HG02763 (cell line): ENCODE results near the gene GPR17.

Experiments
- ATAC-seq: cut with Tn5 transposase; IDR thresholded peaks from one replicate; pipeline ENCODE4 v1.9.1; 2021; ENCODE audit warnings: mild to moderate bottlenecking, moderate library complexity; ENCODE audit not compliant: unreplicated experiment

GPR17 gene

DNA sequence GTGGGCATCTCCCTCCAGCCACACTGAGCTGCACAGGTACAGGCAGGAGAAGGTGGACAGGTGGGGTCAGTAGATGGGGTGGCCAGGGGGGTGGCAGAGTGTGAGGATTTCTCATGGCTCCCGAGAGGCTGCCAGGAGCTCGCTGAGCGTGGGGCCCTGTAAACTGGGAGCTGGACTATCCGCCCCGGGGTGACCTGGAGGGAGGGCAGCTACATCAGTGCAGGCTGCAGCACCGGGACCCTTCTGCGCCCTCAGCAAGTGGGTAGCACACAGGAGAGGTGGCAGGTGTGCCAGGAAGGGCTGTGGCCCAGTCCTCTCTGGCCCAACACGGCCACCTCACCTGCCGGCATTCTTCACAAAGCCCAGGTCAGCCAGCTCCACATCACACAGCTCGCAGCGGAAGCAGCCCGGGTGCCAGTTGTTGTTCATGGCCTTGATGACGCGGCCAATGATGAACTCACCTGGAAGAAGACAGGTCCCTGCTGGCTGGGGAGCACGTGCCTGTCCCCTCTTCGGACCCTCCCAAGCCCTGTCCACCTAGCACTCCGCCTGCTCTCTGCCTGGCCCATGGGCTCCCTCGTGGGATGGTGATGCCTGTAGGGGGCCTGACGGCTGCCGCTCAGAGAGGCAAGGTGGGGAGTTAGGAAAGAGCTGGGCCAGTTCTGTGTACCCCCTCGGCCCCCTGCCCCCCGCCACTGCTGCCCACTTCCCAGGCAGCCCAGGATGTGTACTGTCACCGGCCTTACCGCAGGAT lies 8.3 kb downstream of the GPR17 start:
- no peak for ATAC-seq

DNA sequence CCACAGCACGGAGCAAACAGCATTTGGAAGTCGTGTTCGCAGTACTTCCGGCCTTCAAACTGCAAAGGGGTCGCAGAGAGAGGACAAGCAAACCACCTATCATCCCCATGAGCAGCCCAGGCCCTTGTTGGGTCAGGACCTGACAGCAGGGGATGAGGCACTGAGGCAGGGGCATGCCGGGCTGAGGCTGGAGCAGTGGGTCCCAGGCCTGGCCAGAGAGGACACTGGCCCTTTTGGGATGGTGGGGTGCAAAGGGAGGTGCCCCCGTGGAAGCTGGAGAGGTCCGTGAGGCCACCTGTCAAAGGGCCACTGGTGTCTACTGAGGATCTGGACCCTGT lies 8.9 kb downstream of the GPR17 start:
- ATAC-seq = no peak

DNA sequence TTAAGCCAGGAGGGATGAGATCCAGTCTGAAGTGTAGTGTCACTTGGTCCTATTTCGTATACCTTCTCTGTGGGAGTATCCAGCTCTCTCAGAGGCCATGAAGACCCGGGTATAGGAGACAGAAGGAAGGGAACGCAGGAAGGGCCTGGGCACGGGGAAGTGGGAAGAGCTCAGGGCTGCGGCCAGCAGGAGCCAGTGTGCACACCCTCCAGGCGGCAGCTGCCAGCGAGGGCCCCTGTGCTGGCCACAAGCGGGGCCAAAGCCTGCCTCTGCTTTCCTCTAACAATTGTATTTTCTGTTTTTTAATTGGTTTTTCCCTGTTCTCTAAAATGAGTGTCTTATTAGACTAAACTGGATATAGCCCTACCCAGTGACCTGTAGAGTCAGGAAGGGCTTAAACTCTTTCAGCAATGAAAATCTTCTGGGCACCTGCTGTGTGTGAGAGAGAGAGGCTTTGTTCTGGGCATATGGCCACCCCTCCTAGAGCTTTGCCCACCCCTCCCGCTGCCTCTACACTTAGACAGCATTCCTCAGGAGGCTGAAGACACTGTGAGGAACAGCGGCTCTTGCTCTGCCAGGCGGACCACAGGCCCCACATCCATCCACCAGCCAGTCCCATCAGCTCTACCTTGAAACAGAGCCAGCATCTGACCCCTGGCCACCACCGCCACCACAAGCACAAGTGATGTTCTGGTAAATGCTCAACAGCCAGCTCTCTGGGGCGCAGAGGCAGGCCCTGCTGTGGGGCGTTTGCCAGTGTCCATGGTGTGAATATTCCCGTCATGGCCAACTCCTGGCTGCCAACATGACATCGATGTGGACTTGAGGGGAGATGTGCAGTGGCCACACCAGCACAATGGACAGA lies 9.5 kb downstream of the GPR17 start:
- no peak for ATAC-seq

DNA sequence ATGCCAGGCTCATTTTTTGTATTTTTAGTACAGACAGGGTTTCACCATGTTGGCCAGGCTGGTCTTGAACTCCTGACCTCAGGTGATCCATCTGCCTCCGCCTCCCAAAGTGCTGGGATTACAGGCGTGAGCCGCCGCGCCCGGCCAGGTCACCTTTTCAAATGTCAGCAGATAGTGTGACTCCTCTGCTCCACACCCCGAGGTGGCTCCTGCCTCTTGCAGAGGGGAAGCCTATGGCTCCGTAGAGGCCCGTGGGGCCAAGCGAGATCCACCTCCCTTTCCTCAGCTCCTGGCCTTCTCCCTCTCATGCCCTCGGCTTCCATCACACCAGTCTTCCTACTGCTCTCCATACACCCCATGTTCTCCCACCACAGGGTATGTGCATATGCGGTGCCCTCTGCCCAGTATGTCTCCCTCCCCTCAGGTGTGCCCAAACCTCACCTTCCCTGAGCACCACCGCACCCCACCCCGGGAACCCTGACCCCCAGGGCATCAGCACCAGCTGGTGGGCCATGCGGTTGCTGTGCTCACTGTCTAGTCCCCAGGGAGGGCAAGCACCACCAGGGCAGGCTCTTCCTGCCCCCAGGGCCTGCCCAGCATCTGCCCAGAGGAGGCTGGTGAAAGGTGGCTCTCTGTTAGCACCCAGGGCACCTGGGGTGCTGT lies 10.7 kb downstream of the GPR17 start:
- no peak for ATAC-seq

DNA sequence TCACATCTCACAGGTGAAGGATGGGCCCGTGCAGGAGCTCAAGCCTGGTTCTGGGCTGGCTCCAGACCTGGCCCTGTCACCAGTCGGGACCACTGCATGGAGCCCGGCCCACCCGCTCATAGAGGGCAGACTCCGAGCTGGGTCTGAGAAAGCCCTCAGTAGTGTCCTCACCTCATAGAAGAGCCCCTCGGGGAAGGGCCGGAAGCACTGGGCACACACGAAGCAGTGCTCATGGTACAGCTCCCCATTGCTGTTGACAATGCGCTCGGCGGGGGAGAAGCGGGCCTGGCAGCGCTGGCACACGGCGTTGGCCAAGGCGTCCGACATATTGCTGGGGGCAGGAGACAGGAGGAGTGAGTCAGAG lies 11.3 kb downstream of the GPR17 start:
- no peak for ATAC-seq

DNA sequence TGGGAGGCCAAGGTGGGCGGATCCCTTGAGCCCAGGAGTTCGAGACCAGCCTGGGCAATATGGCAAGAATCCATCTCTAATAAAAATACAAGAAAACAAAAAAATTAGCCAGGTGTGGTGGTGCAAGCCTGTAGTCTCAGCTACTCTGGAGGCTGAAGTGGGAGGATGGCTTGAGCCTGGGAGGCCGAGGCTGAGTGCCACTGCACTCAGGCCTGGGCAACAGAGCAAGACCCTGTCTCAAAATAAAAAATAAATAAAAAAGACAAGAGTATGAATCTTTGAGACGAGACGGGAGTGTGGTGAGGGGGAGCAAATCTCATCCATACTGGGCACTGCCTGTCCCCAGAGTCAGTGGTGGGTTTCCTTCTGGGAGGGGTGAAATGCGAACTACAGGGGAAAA lies 12.2 kb downstream of the GPR17 start:
- ATAC-seq = no peak

DNA sequence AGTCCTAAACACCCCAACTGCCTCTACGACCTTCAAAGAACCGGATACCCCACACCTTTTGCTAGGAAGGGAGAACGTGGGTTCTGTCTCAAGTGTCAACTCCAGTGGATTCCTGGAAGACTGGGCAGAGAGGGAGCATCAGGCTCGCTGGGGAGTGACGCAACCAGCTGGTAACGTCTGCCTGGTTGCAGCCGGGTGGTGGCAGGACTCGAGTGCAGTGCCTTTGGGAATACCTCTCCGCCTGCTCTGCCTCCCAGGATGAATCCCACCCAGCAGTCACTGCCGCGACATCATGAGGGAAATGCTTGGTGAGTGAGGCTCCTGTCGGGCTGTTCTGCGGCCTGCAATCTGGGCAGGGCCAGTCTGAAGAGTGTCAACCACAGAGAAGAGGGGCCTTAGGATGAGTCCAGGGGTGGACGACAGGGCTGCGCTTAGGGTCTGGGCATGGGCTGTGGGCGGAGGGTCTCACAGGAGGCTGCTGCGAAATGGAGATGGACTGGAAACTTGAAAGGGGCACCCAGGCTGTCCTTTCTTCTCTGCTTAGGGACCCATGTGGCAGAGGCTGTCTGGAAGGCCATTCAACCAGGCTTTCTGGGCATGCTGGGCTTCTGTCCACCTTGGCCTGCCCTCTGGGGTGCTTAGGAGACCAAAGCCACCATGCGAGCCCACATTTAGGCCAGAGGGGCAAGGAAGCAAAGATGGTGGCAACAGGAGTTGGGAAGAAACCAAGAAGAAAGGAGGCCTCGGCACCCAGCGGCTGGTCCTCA lies 12.9 kb downstream of the GPR17 start:
- no peak for ATAC-seq

DNA sequence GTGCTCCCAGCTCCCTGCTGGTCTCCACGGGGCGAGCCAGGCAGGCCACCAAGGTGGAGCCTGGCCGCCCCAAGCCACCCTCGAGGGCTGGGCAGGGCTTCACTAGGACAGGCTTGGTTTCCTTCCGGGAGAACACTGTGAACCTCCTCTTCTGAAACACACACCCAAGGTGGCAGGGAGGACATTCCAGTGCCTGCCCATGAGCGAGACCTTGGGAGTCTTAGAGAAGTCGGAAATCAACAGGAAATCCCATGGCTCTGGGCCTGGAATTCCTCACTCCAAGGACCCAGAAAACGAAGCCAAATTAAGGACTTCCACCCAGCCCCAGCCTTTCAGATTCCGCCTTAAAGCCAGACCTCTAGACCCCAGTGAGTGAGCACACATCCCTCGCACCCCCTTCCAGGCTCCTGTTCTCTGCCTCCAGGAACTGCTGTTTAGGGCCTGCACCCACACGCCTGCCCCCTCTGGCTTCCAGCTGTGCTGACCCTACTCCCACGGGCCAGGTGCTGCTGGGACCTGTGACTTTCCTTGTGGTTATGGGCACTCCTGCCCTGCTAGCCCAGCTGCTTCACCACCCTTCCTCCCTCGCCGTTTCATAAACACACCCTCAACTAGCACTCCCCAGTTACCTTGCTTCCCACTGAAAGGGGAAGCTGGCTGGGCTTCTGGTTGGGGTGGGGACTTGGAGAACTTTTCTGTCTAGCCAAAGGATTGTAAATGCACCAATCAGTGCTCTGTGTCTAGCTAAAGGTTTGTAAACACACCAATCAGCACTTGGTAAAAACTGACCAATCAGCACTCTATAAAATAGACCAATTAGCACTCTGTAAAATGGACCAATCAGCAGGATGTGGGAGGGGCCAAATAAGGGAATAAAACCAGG lies 13.7 kb downstream of the GPR17 start:
- ATAC-seq = no peak

DNA sequence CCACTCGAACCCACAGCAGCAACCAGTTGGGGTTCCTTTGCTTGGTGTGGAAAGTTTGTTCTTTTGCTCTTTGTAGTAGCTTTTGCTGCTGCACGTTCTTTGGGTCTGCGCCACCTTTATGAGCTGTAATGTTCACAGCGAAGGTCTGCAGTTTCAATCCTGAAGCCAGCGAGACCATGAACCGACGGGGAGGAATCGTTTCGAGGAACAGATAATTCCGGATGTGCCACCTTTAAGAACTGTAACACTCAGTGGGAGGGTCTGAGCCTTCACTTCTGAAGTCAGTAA lies 14.3 kb downstream of the GPR17 start:
- ATAC-seq = no peak

DNA sequence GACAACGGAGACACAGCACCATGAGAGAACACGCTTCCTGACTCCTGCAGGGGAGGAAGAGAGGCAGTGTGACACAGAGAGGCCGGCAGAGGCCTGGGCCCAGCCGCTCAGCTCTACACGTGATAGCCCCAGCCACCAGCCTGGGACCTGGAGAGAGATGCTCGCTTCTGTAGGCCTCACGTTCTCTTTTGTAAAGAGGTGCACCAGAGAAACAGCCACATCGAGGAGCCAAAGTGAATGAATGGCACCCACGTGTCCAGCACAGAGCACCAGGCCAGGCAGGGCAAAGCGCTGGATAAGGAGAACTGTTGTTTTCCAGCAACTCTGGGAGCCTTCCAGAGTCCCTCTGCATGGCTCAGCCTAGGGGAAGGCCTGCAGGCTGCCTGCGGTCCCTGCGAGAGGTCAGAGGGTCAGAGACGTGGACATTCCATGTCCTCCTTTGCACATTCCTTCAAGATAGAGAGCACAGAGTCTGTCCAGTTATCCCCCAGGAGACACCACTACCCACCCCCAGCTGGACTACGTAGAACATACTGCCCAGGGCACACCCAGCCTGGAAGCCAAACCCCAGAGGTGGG lies 15.2 kb downstream of the GPR17 start:
- no peak for ATAC-seq

DNA sequence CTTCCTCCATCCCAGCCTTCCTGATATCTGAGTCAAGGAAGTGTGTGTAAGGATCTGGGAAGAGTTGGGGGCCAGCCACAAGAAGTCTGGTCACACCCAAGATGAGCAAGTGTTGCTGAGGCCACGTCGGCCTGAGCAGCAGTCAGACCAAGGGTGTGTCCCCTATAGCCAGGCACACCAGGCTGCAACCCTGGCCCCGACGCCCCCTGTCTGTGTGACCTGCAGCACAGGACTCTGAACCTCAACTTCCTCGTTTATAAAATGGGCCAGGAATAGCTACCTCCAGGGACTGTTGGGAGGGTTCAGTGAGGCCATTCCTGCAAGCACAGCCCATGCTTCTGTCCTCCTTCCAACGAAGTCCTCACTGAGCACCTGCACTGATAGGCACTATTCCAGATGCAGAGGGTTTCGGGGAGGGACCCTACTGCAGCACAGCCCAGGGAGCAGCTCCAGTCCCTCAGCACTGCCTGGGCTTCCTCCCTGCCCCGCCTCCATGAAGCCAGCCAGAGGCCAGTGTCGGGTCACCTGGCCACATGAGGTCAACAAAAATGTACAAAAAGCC lies 16.1 kb downstream of the GPR17 start:
- ATAC-seq = no peak

DNA sequence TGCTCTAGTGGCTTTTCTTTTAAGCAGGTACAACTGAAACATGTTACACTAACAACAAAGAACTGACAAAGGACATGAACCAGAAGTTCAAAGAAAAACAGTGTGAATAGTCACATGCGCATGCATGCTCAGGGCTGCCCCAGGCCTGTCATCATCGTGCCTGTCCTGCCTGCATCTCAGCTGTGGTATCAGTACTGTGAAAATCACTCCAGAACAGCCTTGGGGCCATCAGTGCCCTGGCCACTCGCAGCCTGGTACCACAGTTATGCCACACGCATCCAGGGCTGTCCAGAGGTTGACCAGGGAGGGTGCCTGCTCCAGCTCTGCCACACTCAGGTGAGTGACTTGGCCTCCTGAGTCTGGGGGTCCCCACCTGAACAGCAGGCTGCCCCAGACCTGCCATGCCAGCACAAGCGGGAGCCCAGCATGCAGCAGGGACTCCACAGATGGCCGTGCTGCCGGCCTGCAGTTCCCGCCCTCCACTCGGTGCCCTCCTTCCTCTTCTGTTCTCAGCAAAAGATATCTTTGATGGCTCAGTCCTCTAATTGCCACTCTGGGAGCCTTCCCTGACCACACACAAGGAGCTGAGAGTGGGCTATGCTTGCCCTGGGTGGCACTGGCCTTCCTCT lies 17.1 kb downstream of the GPR17 start:
- no peak for ATAC-seq

DNA sequence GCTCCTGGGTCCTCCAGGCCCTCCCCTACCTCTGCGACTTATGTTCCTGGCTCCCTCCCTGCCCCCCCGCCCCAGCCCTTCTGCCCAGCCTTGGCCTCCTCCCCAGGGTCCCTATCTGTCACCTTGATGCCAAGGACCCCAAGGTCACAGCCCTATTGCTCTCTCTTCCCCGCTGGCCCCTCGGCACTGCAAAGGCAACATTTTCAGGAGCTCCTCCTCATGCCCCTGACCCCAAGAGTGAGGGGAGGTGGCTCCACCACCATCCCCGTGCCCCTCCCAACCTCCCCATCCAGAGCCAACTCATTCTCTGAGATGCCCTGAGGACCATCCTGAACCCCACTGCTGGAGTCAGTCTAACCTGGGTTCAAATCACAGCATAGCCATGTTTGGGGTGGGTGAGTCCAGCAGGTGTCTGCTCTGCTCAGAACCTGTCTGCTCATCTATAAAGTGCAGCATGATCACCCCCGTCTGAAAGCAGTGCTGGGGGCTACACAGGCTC lies 17.7 kb downstream of the GPR17 start:
- ATAC-seq = no peak

DNA sequence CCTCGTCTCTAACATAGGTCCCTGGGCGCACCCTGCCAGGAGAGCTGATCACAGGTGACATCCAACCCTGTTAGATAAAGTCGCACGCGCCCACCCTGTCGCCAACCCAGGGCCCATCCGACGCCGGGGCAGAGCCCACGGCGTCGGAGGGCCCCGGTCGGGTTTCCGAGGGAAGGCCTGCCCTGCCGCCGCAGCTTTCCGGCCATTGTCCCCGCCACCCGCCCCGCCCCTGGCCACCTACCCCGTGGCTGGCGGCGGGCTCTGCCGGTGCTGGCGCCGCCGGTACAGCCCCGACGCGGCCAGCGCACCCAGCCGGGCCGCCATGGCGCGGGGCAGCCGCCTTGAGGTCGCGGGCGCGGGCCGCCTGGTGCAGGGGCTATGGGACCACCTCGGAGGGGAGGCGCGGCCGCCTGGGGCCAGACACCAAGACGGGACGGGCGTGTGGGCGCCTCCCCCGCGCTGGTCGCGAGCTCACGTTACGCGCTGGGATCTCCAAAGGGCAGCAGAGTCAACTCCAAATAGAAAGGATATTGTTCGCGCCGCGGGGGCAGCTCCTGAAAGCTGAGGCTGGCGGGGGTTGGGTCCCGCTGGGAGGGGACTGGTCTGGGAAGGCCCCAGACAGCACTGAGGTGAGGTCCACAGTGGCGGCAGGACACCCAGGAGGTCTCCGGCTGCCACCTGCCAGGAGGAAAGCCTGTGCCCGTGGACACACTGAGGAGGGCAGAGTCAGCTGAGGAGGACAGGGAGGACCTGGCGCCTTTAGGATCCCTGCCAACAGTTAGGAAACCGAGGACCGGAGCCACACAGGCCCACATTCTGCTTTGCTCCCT lies 18.3 kb downstream of the GPR17 start:
- no peak for ATAC-seq

DNA sequence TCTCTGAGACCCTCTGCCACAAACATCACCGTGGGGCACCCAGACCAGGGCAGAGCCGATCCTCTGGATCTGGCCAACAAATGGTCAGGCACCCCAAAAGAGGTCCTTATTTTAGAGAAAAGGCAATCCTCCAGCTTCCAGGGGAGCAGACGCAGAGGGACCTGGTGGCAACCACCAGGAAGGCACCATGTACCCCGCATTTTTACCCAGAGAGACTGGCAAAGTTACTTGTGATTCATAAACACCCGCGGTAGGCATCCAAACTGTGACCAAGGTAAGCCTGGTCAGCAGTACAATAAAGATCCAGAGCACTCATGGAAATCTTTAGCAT lies 18.9 kb downstream of the GPR17 start:
- ATAC-seq = no peak

DNA sequence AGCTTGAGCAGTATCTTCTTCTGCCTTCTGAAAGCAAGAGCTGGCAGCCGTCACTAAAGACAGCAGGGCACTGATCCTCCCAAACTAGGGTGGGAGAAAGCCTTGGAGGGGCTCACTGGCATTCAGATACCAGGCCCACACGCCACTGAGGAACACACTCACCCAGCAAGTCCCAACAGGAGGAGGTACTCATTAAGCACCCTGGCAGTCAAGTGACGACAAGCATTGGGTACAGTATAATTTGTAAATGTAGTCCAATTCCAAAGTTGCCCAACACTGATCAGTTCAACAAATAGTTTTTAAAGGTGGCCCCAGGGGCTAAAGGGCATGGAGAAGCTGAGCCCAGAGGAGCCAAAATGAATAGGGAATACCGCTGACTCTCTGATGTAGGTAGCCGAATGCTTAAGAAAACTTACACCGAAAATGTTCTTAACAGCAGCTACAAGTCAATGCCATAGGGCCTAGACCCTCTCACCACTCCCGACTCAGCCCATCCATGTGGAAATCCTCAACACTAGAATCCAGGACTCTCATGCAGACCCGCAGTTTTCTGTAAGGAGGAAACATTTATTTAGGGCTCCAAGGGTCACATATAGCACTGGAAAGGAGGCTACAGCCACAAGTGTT lies 19.4 kb downstream of the GPR17 start:
- ATAC-seq = no peak

DNA sequence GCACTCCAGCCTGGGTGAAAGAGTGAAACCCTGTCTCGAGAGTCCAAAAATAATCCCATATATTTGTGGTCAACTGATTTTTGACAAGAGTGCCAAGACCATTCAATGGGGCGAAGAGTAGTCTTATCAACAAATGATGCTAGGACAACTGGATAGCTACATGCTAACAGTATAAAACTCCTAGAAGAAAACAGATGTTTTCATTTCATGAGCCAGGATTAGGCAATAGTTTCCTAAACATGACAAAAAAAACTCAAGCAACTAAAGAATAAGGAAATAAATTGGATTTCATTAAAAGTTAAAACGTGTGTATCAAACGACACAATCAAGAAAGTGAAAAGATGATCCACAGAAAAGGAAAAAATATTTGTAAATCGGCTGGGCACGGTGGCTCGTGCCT lies 23.1 kb downstream of the GPR17 start:
- ATAC-seq = no peak
